HepG2 (cell line): Measurements from ENCODE around the gene SLC22A12.

ENCODE experiments used
- GABPA ChIP-seq, 2 experiments: IDR thresholded peaks; 2 replicates each; pipeline ENCODE4 v1.6.1; 2011 to 2016; ENCODE audit warnings: low read depth in 2 of 2, low read length in 1 of 2, missing biosample characterization in 1 of 2, missing genetic modification characterization in 1 of 2
- MAZ ChIP-seq, 2 experiments: sonication (generic) in 1 of 2; formaldehyde crosslinking in 1 of 2; IDR thresholded peaks; 2 replicates each; pipeline versions ENCODE4 v1.5.0 to v1.6.1; 2012 to 2020; ENCODE audit warnings: low read depth in 2 of 2, mild to moderate bottlenecking in 2 of 2, borderline replicate concordance in 1 of 2, improper control_type of control experiment in 1 of 2, low read length in 1 of 2, missing genetic modification reagents in 1 of 2, moderate library complexity in 1 of 2
- NCOA2 ChIP-seq: sonication (generic); formaldehyde crosslinking; IDR thresholded peaks from 2 replicates; pipeline ENCODE4 v1.8.0; 2022; ENCODE audit warnings: inconsistent platforms
- NFE2 ChIP-seq: sonication (generic); formaldehyde crosslinking; IDR thresholded peaks from 2 replicates; pipeline ENCODE4 v1.4.0; 2020; ENCODE audit warnings: missing genetic modification reagents
- NFYB ChIP-seq: sonication (generic); formaldehyde crosslinking; IDR thresholded peaks from 2 replicates; pipeline ENCODE4 v1.4.0; 2020; ENCODE audit warnings: missing genetic modification reagents
- RFX5 ChIP-seq: IDR thresholded peaks from 2 replicates; pipeline ENCODE4 v1.6.1; 2011; ENCODE audit warnings: low read depth, low read length, improper control_type of control experiment
- USF2 ChIP-seq, 2 experiments: sonication (generic) in 1 of 2; formaldehyde crosslinking in 1 of 2; IDR thresholded peaks; 2 replicates each; pipeline versions ENCODE4 v1.5.1 to v1.6.1; 2011 to 2020; ENCODE audit warnings: borderline replicate concordance in 1 of 2, low read depth in 1 of 2, low read length in 1 of 2, mild to moderate bottlenecking in 1 of 2, missing genetic modification reagents in 1 of 2, moderate library complexity in 1 of 2
- ZNF691 ChIP-seq: sonication (generic); formaldehyde crosslinking; IDR thresholded peaks from 2 replicates; pipeline ENCODE4 v1.4.0; 2020; ENCODE audit warnings: missing genetic modification reagents, low read depth, mild to moderate bottlenecking, borderline replicate concordance

GRCh38 chr11:64582885-64583284 lies 8.1 kb upstream of the SLC22A12 start:
- TF ChIP-seq GABPA (IDR thresholded peaks at IDR 0.05; ENCODE audit: low read depth, low read length) (no peak), GABPA (CRISPR knock-in tag; IDR thresholded peaks at IDR 0.05; ENCODE audit: low read depth) (no peak), NFYB (no peak), MAZ (IDR thresholded peaks at IDR 0.05; ENCODE audit: borderline replicate concordance, low read depth, low read length) (no peak), MAZ (CRISPR knock-in tag; IDR thresholded peaks at IDR 0.05; ENCODE audit: low read depth) (no peak), USF2 (IDR thresholded peaks at IDR 0.05; ENCODE audit: low read depth, low read length) (no peak), USF2 (CRISPR knock-in tag; IDR thresholded peaks at IDR 0.05; ENCODE audit: borderline replicate concordance) (no peak), NFE2 (no peak), ZNF691 (CRISPR knock-in tag) (no peak), NCOA2 (CRISPR knock-in tag) (no peak), RFX5 (no peak)
